CD4-positive, alpha-beta T cell treated with Interleukin-15 for 1 hour (primary cell): ENCODE data around the gene ECHDC3.

Source experiments
- DNase-seq: peaks from one replicate; pipeline ENCODE4 v3.0.0-alpha.2; 2020

Gene ECHDC3

DNA sequence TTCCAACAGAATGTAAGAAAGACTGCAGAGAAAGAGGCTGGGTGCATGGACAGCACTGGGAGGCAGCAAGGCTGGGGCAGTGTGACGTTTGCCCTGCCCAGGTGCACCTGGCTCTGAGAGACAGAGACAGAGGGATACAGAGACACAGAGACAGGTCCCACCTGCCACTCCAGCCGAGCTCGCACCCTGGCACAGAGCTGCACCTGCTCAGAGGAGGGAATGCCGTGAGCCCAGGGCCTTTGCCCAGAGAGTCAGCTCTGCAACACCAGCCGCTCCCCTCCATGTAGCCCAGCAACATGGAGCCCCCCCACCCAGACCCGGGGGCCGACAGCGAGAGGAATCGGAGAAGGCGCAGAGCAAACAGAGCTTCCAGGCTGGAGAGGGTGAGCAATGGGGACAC is 45.7 kb downstream of the ECHDC3 start:
- no peak for DNase-seq

DNA sequence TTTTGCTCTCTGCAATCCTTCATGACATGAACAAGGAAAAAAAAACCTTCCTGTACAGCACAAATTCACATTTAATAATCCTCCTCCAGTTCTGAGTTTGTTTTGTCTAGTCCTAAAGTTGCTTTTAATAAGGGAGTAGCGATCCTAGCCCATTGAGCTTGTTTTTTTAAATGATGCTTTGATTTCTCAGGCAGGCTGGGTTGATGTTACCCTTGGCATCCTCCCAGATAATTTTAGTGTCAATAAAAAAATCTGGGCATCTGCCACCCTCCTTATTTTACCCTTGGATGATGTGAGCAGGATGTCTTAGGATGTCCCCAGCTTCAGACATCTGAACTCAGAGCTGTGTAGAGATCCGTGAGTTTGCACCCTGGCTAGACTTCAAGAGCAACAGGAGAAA is 47.1 kb downstream of the ECHDC3 start:
- DNase-seq, result no peak

DNA sequence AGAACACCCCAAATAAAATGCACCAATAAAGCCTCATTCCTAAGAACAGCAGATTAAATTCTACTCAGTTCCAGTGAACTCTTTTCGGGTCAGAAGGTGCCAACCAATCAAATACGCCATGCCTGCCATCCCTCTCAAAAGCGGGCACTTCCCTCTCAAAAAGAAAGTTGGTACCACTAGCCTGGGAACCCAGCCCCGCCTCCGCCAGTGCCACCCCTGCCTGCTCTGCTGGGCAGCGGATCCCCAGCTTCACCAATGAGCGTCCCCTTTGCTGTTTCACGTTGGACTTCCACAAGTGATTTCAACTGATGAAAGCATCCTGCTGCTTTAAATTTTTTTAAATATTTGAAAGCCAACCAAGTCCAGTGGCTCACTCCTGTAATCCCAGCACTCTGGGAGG is 47.8 kb downstream of the ECHDC3 start:
- DNase-seq, result no peak

DNA sequence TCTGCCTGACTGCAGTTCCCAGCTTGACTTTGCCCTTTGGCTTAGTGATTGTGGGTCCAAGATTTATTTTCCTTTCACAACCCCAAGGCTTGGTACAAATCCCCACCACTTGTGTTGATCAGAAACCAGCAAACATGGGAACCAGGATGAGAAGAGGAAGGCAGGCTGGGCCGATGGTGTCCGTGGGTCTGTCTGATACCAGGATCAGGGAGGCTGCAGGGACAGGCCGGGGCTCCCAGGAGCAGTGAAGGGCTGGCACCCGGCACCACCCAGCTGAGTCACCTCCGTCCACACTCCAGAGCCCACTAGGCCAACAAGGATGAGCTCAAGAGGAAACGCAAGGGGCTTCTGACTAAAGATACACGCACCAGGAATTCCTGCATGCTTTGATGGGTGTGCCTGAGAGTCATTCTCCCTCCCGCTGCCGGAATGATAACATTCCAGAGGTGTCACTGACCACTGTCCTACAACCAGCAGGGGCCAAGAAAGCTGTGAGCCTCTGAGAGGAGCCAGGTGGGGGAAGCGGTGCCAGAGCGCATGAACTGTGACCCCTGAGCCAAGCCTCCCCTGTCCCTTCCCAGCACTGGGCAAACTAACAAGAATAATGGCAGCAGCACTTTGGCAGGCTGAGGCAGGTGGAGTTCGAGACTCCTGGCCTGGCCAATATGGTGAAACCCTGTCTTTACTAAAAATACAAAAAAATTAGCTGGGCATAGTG is 51.7 kb downstream of the ECHDC3 start:
- no peak for DNase-seq

DNA sequence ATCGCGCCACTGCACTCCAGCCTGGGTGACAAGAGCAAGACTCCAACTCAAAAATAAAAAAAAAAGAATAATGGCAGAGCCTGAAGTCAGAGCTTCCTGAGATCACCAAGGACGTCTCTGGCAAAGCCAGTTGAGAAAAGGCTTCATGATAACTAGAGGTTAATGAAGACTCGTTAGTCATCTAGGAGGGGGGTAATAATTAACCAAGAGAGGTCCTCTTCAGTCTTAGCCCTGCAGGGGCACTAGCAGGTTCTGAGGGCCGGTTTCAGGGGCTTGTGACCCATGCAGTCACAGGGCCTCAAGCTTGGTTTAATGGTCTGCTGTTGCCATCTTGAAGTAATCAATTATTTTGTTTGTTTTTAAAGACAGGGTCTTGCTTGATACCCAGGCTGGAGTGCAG is 52.4 kb downstream of the ECHDC3 start:
- no peak for DNase-seq

DNA sequence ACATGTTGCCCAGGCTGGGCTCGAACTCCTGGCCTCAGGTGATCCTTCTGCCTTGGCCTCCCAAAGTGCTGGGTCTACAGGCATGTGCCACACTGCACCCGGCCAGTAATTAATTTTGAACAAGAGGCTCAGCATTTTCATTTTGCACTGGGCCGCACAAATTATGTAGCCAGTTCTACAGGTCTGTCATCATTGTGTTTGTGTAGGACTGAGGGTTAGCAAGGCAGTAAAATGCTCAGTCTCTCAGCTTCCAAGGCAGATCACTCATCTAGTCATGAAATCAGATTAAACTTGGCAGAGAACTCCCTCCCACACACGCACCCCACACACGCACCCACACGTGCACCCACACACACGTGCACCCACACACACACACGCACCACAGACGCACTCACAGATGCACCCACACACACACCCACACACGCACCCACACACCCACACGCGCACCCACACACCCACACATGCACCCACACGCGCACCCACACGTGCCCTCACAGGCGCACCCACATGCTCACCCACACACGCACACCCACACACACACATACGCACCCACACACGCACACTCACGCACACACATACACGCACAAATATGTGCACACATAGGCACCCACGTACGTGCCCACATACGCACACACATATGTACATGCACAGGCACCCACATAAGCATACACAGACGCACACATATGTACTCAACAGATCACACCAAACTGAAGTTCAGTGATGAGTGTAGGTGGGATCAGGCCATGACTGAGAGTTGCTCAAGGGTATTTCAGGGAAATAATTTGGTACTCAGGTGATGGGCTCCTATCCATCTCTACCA is 53.1 kb downstream of the ECHDC3 start:
- no peak for DNase-seq

DNA sequence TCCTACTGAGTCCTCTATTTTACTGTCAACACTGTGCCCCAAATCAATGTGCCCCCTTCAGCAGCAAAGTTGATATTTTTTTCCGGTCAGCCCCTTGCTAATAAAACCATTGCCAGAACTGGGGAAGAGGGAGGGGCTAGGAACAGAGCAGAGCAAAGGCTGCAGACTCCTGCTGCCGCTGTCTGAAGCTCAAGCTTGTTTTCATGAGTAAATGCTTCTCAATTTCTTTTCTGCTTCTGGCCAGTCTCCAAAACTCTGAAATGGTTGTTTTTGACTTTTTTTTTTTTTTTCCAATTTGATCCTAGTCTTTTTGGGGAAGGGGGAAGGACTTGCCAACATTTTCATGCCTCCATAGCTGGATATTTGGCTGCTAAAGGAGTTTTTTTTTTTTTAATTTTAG is 54.3 kb downstream of the ECHDC3 start:
- no peak for DNase-seq

DNA sequence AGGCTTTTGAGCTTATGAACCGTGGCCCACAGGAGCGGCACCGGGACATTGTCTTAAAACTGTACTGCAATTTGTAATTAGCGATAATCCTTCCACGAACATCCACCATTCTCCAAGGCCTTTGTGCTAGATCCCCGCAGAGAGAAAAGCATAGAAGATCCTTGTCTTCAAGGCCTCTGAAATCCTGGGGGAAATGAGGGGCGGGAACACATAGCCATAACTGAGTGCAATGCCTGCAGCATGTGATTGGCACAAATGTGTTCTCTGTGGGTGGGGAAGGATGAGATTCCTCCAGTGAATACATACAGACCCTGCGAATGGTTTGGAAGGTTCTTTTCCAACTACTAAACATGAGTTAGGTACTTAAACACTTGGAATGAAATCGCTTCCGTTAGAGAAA is 55.1 kb downstream of the ECHDC3 start:
- no peak for DNase-seq

DNA sequence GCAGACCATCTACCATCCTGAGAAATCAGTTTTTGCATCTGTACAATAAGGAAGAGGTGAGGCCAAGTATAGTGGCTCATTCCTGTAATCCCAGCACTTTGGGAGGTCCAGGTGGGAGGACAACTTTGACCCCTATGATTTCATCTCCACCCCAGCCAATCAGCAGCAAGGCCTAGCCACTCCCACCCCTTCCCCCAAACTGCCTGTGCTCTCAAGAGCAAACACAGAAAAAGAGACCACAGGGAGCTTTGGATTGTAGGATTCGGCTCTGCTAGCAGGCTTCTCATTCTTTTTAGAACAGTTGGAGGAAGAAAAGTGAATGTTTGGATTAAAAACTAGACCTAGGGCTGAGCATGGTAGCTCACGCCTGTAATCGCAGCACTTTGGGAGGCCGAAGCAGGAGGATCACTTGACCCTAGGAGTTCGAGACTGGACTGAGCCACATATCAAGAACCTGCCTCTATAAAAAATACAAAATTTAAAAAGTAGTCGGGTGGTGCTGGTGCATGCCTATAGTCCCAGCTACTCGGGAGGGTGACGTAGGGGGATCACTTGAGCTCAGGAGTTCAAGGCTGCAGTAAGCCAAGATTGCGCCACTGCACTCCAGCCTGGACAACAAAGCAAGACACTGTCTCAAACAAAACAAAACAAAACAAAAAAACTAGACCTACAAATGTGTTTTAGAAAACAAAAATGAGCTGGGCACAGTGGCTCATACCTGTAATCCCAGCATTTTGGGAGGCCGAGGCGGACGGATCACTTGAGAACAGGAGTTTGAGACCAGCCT is 55.9 kb downstream of the ECHDC3 start:
- no peak for DNase-seq

DNA sequence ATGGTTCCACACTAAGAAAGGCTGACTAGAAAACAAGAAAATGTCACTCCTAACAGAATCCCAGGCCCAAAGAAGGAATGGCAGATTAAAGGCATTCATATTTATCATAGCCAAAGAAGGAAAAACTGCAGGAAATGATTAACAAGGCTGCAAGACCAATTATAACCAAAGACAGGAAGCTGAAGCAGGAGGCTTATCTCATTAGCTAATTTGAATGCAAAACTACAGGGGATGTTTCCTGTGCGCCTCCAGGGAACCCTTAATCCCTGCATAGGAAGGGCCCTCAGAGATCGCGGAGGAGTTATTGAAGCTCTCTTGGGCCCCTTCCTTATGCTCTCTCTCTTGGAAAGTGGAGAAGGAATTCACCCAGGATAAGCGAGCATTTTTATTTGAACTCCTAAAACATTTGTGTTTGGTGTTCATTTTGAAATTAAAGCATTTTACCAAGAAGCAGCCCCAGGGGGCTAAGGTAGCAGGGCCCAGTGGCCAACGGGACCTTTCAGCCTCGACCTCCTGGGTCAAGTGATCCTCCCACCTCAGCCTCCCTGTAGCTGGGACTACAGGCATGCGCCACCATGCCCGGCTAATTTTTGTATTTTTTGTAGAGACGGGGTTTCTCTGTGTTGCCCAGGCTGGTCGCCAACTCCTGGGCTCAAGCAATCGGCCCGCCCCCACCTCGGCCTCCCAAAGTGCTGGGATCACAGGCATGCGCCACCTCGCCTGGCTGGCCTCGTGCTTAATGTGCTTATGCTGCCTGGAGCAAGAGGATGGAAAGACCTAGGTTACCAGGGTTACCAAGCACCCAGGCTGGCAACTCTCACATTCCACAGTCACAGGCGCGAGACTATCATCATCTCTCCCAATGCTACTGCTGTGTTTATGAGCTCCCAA is 56.9 kb downstream of the ECHDC3 start:
- no peak for DNase-seq

DNA sequence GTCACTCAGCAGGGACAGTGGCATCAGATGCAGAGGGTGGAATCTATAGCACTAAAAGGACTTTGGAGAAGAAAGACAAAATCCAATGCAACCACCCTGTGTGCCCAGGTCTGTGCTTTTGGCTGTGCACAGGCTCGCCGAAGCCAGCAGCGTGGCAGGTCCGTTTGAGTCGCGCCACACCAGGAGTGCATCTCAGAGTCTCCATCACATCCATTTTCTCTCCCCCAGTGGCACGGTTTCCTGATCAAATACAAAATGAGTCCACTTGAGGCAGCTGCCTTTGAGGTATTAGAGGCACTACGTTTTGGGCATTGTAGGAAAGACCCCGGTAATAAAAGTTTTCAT is 57.5 kb downstream of the ECHDC3 start:
- no peak for DNase-seq

DNA sequence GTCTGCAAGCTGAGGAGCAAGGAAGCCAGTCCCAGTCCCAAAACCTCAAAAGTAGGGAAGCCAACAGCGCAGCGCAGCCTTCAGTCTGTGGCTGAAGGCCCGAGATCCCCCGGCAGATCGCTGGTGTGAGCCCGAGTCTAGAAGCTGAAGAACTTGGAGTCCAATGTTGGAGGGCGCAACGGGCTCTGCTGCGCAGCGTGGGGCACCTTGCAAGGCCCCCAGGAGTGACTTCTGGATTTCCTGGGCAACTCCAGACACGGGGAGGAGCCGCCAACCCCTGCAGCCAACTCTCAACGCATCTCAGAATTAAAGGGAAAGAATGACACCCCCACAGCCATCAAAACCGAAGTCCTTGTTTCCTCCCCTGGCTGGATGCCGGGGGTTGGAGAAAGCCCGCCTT is 62.2 kb downstream of the ECHDC3 start:
- no peak for DNase-seq

DNA sequence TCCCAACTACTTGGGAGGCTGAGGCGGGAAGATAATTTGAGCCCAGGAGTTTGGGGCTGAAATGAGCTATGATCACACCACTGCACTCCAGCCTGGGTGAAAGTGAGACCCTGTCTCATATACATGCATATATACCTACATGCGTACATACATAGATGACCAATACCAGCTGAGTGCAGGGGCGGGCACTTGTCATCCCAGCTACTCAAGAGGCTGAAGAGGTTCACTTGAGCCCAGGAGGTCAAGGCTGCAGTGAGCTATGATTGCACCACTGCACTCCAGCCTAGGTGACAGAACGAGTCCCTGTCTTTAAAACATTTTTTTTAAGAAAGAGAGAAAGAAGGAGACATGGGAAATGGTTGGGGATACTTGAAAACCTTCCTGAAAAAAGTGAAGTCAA is 63.6 kb downstream of the ECHDC3 start:
- no peak for DNase-seq

DNA sequence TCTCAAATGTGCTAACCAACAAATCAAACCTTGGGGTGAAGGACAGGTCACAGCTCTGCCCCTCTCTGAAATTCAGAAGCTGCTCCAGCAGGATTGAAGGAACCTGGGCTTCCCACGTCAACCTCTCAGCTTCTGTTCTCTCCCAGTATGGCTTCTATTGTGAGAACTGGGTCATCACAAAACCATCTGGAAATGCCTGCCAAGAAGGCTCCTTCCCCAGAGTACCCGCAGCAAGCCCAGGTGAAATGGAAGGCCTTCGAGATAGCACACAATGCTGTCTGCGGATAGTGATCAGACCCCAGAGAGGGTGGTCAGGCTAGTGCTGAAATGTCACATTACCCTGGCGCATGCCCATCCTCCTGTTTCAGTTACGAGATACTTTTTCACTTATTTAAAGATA is 64.5 kb downstream of the ECHDC3 start:
- DNase-seq, result no peak

DNA sequence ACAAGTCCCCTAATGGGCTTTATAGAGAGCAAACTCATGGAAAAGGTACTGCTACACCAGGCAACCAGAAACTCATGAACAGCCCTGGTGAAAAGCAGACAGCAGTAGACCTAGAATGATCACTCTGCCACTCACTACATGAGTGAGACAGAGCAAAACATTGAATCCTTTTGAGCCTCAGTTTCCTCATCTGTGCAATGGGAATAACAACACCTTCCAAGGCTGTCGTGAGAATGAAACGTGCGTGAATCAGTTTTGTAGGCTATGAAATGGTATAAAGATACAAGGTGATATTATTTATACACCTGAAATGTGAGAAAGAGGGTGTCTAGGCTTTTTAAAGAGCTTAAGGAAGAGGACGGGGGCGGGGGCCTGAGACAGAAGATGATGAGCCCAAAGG is 66.6 kb downstream of the ECHDC3 start:
- DNase-seq, result no peak

DNA sequence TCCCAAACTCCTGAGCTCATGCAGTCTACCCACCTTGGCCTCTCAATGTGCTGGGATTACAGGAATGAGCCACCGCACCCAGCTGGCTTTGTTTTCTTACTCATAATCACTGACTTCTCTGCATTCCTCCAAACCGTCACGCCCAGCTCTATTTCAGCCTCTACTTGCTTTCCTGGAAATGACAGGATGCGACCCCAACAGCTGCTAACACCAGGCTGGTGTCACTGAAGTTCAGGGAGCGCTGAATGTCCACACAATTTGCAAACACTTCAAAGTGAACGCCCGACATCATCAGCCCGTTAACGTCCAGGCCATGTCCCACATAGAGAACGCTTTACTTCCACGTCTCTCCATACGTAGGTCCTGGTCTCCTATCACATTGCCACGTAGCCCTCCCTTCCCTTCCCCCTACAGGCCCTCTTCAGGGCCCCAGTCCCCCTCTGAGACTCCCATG is 68.2 kb downstream of the ECHDC3 start:
- DNase-seq, result no peak

DNA sequence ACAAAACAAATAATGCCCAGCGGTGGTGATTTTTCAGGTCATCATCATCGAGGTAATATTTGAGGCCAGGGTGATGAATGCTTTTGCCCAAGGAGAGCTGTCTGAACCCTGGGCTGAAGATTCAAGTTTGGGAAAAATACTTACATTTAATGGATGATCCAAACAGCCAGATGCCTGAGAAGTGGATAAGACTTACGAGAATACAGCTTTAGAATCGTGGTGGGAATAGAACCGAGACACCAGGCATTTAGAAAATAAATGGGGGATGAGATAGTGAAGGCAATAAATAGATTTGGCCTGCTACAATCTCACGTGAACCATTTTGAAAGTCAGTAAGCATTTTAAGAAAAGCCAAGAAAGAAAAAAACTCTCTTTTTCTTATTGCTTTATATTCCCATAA is 68.8 kb downstream of the ECHDC3 start:
- DNase-seq, result no peak

DNA sequence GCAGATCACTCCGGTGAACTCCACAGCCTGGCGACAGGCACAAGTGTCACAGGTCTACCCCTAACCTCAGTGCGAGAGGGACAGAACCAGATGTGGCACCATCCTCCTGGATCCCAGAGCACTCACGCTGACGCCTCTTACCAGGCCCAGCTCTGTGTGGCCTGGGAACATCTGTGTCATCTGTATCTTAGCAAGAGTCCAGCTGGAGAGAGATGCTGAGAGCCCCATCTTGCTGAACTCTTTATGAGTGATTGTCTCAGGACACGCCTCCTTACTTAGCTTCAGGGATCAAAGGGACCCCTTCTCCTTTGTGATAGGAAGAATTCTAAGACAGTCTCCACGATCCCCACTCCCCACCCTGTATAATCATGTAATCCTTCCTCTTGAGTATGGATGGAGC is 71.0 kb downstream of the ECHDC3 start:
- DNase-seq, result no peak
